Measurements from ENCODE around the gene MUC20.

The MUC20 gene

GRCh38 chr3:195752546-195753331 lies 32.0 kb downstream of the MUC20 start:
- Histone ChIP-seq H3K36me3 (ENCODE audit: insufficient read depth, low read length) (no peaks in the 10 kb centered on the region), H2AFZ (ENCODE audit: low read depth, low read length) (no peak overlapping the region), H3K9me3 (ENCODE audit: low read length) (no peaks in the 10 kb centered on the region)

GRCh38 chr3:195753581-195753980 lies 32.8 kb downstream of the MUC20 start:
- Histone ChIP-seq H2AFZ (ENCODE audit: low read depth, low read length) (no peak overlapping the region), H3K36me3 (ENCODE audit: insufficient read depth, low read length) (no peaks in the 10 kb centered on the region), H3K27me3 (ENCODE audit: insufficient read depth, low read length) (peaks cover 4% of the 10 kb centered on the region), H3K4me1 (ENCODE audit: insufficient read depth, low read length) (peaks cover 2% of the 10 kb centered on the region), H3K9me3 (ENCODE audit: low read length) (no peaks in the 10 kb centered on the region), H3K4me3 (ENCODE audit: low read length) (no peak overlapping the region)

More at GRCh38 chr3:195752546-195753331, 32.0 kb downstream of the MUC20 start:
- Histone ChIP-seq H3K4me1 (ENCODE audit: insufficient read depth, low read length) (peaks cover 2% of the 10 kb centered on the region), H3K4me3 (ENCODE audit: low read length) (no peak overlapping the region), H3K27me3 (ENCODE audit: insufficient read depth, low read length) (peaks cover 5% of the 10 kb centered on the region)

DNA sequence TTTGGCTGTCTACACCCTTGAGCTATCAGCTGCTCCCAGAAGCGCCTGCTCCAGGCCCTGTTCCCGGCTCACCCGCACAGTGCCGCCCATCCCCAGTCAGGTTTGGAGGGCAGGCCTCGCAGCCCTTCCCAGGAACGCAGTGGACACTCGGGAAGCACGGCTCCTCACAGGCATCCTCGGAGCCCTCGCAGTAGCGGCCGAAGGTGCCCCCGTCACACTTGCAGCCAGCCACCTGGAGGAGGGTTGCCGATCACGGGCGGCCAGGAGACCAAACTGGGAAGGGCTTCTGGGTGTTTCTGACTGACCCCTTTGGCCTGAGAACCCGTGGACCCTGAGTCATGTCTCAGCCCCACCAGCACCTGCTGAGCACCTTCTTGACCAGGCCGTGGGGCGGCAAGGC lies 33.4 kb downstream of the MUC20 start:
- peaks cover 2% of the 10 kb centered on the region for H3K4me1 ChIP-seq (ENCODE audit: insufficient read depth, low read length)
- H3K36me3 ChIP-seq (ENCODE audit: insufficient read depth, low read length): no peaks in the 10 kb centered on the region
- no peak overlapping the region for H3K4me3 ChIP-seq (ENCODE audit: low read length)
- H3K9me3 ChIP-seq (ENCODE audit: low read length): no peaks in the 10 kb centered on the region
- no peak overlapping the region for H2AFZ ChIP-seq (ENCODE audit: low read depth, low read length)
- H3K27me3 ChIP-seq (ENCODE audit: insufficient read depth, low read length): no peaks in the 10 kb centered on the region

- H3K9me3 ChIP-seq (ENCODE audit: low read length): no peaks in the 10 kb centered on the region
- H3K36me3 ChIP-seq (ENCODE audit: insufficient read depth, low read length): no peaks in the 10 kb centered on the region
- no peak overlapping the region for H2AFZ ChIP-seq (ENCODE audit: low read depth, low read length)
- no peak overlapping the region for H3K4me3 ChIP-seq (ENCODE audit: low read length)
- H3K27me3 ChIP-seq (ENCODE audit: insufficient read depth, low read length): no peaks in the 10 kb centered on the region
- peaks cover 2% of the 10 kb centered on the region for H3K4me1 ChIP-seq (ENCODE audit: insufficient read depth, low read length)
These were observed 34.1 kb downstream of the MUC20 start for GRCh38 chr3:195754906-195755305.

DNA sequence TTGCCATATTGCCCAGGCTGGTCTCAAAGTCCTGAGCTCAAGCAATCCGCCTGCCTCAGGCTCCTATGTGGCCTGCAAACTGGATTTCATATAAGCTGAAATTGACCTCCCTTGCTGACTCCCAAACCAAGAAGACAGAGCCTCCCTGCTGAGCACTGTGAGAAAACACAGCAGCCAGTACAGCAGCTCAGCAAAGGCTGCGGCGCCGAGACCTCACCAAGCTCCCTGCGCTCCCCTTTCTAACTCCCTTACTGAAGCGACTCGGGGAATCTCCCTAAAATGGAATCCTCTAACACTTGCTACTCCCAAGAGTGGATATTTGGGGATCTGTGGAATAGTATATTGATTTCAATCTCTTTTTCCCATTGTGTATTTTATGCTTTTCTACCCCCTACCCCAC lies 34.6 kb downstream of the MUC20 start:
- Histone ChIP-seq H3K9me3 (ENCODE audit: low read length) (no peaks in the 10 kb centered on the region), H3K27me3 (ENCODE audit: insufficient read depth, low read length) (no peaks in the 10 kb centered on the region), H3K4me1 (ENCODE audit: insufficient read depth, low read length) (peaks cover 2% of the 10 kb centered on the region), H3K4me3 (ENCODE audit: low read length) (no peak overlapping the region), H2AFZ (ENCODE audit: low read depth, low read length) (no peak overlapping the region), H3K36me3 (ENCODE audit: insufficient read depth, low read length) (no peaks in the 10 kb centered on the region)

DNA sequence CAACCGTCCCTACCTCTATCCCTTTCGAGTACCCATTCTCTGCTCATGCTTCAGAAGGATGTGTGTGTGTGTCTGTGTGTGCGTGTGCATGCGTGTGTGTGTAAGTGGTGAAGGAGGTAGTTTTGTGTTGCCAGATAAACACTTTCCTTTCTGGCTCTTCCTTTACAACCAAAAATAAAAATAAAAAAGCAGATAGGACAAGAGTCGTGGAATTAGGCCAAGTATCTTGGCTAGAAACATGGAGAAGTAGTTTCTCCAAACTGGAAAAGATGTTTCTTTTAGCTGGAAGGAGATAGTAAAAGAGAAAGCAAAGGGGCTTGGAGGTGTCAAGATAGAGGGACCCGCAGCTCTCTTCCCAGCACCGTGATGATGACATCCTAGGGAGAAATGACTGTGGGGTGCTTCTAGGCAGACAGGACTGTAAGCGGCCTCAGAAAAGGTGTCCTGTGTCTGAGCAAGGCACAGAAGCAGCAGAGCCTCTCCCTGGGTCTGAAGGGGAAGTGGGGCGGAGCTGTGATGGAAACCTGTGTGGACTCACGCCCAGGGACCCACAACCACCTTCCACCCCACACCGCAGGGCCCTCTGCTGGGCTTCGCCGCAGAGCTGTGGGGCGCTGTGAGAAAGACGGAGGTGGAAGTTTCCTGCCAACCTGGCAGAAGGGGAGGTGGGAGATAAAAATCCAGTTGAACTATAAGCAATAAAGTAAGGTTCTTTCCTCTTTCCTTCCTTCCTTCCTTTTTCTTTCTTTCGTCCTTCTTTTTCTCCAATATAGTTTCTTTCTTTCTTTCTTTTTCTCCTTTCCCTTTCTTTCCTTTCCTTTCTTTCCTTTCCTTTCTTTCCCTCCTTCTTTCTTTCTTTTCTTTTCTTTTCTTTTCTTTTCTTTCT lies 35.3 kb downstream of the MUC20 start:
- Histone ChIP-seq H2AFZ (ENCODE audit: low read depth, low read length) (no peak overlapping the region), H3K4me3 (ENCODE audit: low read length) (no peak overlapping the region), H3K9me3 (ENCODE audit: low read length) (no peaks in the 10 kb centered on the region), H3K4me1 (ENCODE audit: insufficient read depth, low read length) (peaks cover 2% of the 10 kb centered on the region), H3K27me3 (ENCODE audit: insufficient read depth, low read length) (no peaks in the 10 kb centered on the region), H3K36me3 (ENCODE audit: insufficient read depth, low read length) (no peaks in the 10 kb centered on the region)

DNA sequence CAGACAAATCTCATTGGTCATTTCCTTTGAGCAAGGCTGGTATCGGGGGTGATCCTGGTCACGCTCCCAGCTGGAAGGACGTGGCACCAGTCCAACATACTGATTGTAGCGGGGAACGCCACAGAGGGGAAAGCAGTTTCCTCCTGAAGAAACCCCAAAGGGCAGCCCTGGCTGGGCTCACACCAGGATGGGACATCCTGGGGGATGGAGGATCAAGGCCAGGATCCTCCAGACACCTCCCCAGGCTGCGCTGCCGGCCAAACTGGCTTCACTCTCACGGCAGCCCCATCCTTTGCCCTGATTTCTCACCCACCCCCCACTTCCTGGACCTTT lies 36.6 kb downstream of the MUC20 start:
- no peak overlapping the region for H2AFZ ChIP-seq (ENCODE audit: low read depth, low read length)
- no peaks in the 10 kb centered on the region for H3K27me3 ChIP-seq (ENCODE audit: insufficient read depth, low read length)
- no peaks in the 10 kb centered on the region for H3K4me1 ChIP-seq (ENCODE audit: insufficient read depth, low read length)
- H3K9me3 ChIP-seq (ENCODE audit: low read length): no peaks in the 10 kb centered on the region
- no peaks in the 10 kb centered on the region for H3K36me3 ChIP-seq (ENCODE audit: insufficient read depth, low read length)
- no peak overlapping the region for H3K4me3 ChIP-seq (ENCODE audit: low read length)

- Histone ChIP-seq H3K9me3 (ENCODE audit: low read length) (no peaks in the 10 kb centered on the region), H3K27me3 (ENCODE audit: insufficient read depth, low read length) (no peaks in the 10 kb centered on the region), H3K4me3 (ENCODE audit: low read length) (no peak overlapping the region), H3K4me1 (ENCODE audit: insufficient read depth, low read length) (no peaks in the 10 kb centered on the region), H2AFZ (ENCODE audit: low read depth, low read length) (no peak overlapping the region), H3K36me3 (ENCODE audit: insufficient read depth, low read length) (no peaks in the 10 kb centered on the region)
These were observed 37.0 kb downstream of the MUC20 start for GRCh38 chr3:195757827-195758226.

- Histone ChIP-seq H3K27me3 (ENCODE audit: insufficient read depth, low read length) (no peaks in the 10 kb centered on the region), H3K4me3 (ENCODE audit: low read length) (no peak overlapping the region)
These were observed 38.1 kb downstream of the MUC20 start for GRCh38 chr3:195758721-195759353.

GRCh38 chr3:195760345-195761122 lies 39.8 kb downstream of the MUC20 start:
- Histone ChIP-seq H3K27me3 (ENCODE audit: insufficient read depth, low read length) (no peaks in the 10 kb centered on the region), H3K4me3 (ENCODE audit: low read length) (no peak overlapping the region), H3K9me3 (ENCODE audit: low read length) (no peaks in the 10 kb centered on the region), H2AFZ (ENCODE audit: low read depth, low read length) (no peak overlapping the region), H3K36me3 (ENCODE audit: insufficient read depth, low read length) (no peaks in the 10 kb centered on the region), H3K4me1 (ENCODE audit: insufficient read depth, low read length) (no peaks in the 10 kb centered on the region)

More at GRCh38 chr3:195758721-195759353, 38.1 kb downstream of the MUC20 start:
- H3K4me1 ChIP-seq (ENCODE audit: insufficient read depth, low read length): no peaks in the 10 kb centered on the region
- no peaks in the 10 kb centered on the region for H3K9me3 ChIP-seq (ENCODE audit: low read length)
- H2AFZ ChIP-seq (ENCODE audit: low read depth, low read length): no peak overlapping the region
- H3K36me3 ChIP-seq (ENCODE audit: insufficient read depth, low read length): no peaks in the 10 kb centered on the region

GRCh38 chr3:195761123-195761566 lies 40.4 kb downstream of the MUC20 start:
- H3K27me3 ChIP-seq (ENCODE audit: insufficient read depth, low read length): no peaks in the 10 kb centered on the region

DNA sequence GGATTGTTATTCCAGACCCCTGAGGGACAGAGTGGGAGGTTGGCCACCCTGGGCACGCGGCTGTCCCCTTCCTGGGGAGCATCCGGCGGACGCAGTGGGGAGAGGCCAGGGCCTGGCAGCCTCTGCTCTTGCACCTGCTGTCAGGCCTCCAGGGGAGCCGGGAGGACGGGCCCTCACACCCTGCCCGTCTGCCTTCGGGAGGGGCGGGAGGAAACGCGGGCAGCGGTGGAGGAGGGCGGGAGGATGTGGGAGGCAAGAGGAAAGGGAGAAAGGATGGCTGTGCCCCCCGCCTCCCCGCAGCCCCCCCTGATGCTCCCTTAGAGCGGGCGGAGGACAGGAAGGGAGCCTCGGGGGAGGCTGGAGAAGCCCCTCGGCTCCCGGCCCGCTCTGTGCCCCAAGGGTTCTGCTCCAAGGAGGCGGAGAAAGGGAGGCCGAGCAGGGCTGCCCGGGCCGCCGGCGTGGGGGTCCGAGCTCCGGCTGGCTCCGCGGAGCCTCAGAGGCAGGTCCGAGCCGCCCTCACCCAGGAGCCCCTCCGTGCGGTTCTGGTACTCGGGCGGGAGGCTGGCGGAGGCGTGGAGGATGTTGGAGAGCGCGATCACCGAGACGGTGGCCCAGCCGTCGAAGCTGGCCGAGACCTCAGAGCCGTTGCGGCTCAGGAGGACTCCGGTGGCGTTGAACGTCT lies 40.9 kb downstream of the MUC20 start:
- Histone ChIP-seq H3K4me1 (ENCODE audit: insufficient read depth, low read length) (no peaks in the 10 kb centered on the region), H3K4me3 (ENCODE audit: low read length) (no peak overlapping the region), H2AFZ (ENCODE audit: low read depth, low read length) (no peak overlapping the region), H3K27me3 (ENCODE audit: insufficient read depth, low read length) (no peaks in the 10 kb centered on the region), H3K9me3 (ENCODE audit: low read length) (peaks cover 2% of the 10 kb centered on the region), H3K36me3 (ENCODE audit: insufficient read depth, low read length) (no peaks in the 10 kb centered on the region)

More at GRCh38 chr3:195761123-195761566, 40.4 kb downstream of the MUC20 start:
- Histone ChIP-seq H3K4me3 (ENCODE audit: low read length) (no peak overlapping the region), H3K9me3 (ENCODE audit: low read length) (no peaks in the 10 kb centered on the region), H2AFZ (ENCODE audit: low read depth, low read length) (no peak overlapping the region), H3K36me3 (ENCODE audit: insufficient read depth, low read length) (no peaks in the 10 kb centered on the region), H3K4me1 (ENCODE audit: insufficient read depth, low read length) (no peaks in the 10 kb centered on the region)

Data from neuron (in vitro differentiated cells).